Hepatocyte (in vitro differentiated cells): ENCODE results near the gene SYNPR. TPM values are rescaled to one million over a fixed set of nuclear protein-coding genes. Genes with fewer than 3 reads are reported as not detected.

ENCODE experiments used
- DNase-seq: peaks from one replicate; pipeline ENCODE4 v3.0.0-alpha.2; 2016; ENCODE audit warnings: low spot score
- H2AFZ ChIP-seq: fragments of 200-600 bp; sonication (generic); 2 replicates; pipeline ENCODE4 v1.6.0; 2016; ENCODE audit warnings: antibody characterized with exemption, mild to moderate bottlenecking
- H3K27ac ChIP-seq: fragments of 200-600 bp; sonication (generic); 2 replicates; pipeline ENCODE4 v1.5.1; 2016; ENCODE audit warnings: mild to moderate bottlenecking
- H3K27me3 ChIP-seq: fragments of 200-600 bp; sonication (generic); 2 replicates; pipeline ENCODE4 v1.6.1; 2016
- H3K36me3 ChIP-seq: fragments of 200-600 bp; sonication (generic); replicated peaks from 2 replicates; pipeline ENCODE4 v1.5.1; 2016; ENCODE audit warnings: low read depth; ENCODE audit not compliant: insufficient read depth
- H3K4me1 ChIP-seq: fragments of 200-600 bp; sonication (generic); 2 replicates; pipeline ENCODE4 v1.5.1; 2016; ENCODE audit warnings: mild to moderate bottlenecking, moderate library complexity; ENCODE audit not compliant: insufficient read depth
- H3K4me2 ChIP-seq: fragments of 200-600 bp; sonication (generic); 2 replicates; pipeline ENCODE4 v1.6.0; 2016
- H3K4me3 ChIP-seq: fragments of 200-600 bp; sonication (generic); 2 replicates; pipeline ENCODE4 v1.5.1; 2016; ENCODE audit warnings: mild to moderate bottlenecking
- H3K79me2 ChIP-seq: fragments of 200-600 bp; sonication (generic); 2 replicates; pipeline ENCODE4 v1.6.0; 2017; ENCODE audit warnings: mild to moderate bottlenecking
- H3K9me2 ChIP-seq: fragments of 200-600 bp; sonication (generic); replicated peaks from 2 replicates; pipeline ENCODE4 v1.6.0; 2017; ENCODE audit warnings: mild to moderate bottlenecking; ENCODE audit not compliant: insufficient read depth
- H3K9me3 ChIP-seq: fragments of 200-600 bp; sonication (generic); 2 replicates; pipeline ENCODE4 v1.5.1; 2016; ENCODE audit warnings: low read depth, mild to moderate bottlenecking
- H4K20me1 ChIP-seq: fragments of 200-600 bp; sonication (generic); 2 replicates; pipeline ENCODE4 v1.6.0; 2016; ENCODE audit warnings: mild to moderate bottlenecking; ENCODE audit not compliant: insufficient read depth, poor library complexity, severe bottlenecking
- CTCF ChIP-seq: fragments of 200-600 bp; sonication (generic); IDR thresholded peaks from 2 replicates; pipeline ENCODE4 v1.5.1; 2016; ENCODE audit warnings: antibody characterized with exemption, mild to moderate bottlenecking; ENCODE audit not compliant: poor library complexity
- EZH2 ChIP-seq: fragments of 200-600 bp; sonication (generic); IDR thresholded peaks from 2 replicates; pipeline ENCODE4 v1.6.1; 2016; ENCODE audit warnings: antibody characterized with exemption, mild to moderate bottlenecking, borderline replicate concordance
- EZH2phosphoT487 ChIP-seq: fragments of 200-600 bp; sonication (generic); IDR thresholded peaks from one replicate; pipeline ENCODE4 v1.6.1; 2018; ENCODE audit warnings: antibody characterized with exemption, mild to moderate bottlenecking, low read depth, moderate library complexity; ENCODE audit not compliant: unreplicated experiment, severe bottlenecking
- WGBS: methylation state at CpG from one replicate; pipeline ENCODE4 v1.1.6; 2016; ENCODE audit warnings: low lambda C conversion rate; ENCODE audit errors: missing lambda C conversion rate; 5-methylcytosine and 5-hydroxymethylcytosine counted together
- polyA plus RNA-seq: library from polyadenylated mRNA; unstranded; fragments of >200 nt; fragmentation: Nextera tagmentation; extraction: Ambion mirVana; gene quantifications from 2 replicates; pipeline ENCODE4 v1.2.1, GENCODE V29; 2016
- total RNA-seq: library from RNA; depleted of rRNA; stranded (reverse); fragments of >200 nt; gene quantifications from 2 replicates; pipeline ENCODE4 v1.2.3, GENCODE V29; 2014

Gene SYNPR
- total RNA-seq = 0.37 and 0.52 TPM in 2 replicates
- polyA plus RNA-seq = 0.46 TPM in 1 of 2 replicates, not detected in the other

DNA sequence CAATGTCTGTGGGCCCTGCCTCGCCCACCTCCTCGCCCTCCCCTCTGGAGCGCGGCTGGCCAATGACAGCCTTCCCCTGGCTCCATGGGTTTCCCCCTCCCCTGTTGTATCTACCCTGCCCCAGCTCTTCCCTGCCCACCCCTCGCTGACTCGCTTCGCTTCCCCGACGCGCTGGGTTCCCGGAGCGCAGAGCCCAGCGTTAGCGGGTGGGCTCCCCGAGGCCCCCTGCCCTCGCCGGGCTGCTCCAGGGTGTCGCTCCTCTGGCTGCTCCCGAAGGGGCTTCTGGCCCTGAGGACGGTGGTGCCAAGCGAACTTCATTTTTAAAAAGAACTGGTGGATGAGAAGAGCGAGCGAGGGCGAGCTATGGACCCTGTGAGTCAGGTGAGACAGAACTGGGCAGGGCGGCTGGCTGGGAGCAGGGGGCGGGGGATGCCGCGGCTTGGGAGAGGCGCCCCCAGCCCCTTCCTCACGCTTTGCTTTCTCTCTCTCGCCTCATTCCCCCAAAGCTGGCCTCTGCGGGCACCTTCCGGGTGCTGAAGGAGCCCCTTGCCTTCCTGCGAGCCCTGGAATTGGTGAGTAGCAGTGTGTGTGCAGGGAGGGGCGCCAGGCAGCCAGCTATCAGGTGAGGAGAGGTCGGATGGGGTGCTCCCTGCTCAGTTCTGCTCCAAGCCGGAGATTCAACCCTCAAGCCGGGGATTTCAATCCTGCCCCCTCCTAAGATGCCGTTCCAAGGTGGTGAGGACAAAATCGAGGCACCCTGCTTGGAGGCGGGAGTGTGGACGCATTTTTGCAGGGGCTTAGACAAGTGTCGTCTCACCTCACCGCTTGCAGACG is at the start of gene SYNPR:
Gene SYNPR, plus strand, starts transcription at position 138 of the 834 bp plus-strand sequence.
- H3K4me2 ChIP-seq = peak within 1 kb of the TSS; percentile 80
- no peaks in the 10 kb centered on the region for H3K9me3 ChIP-seq
- no peak for TF ChIP-seq CTCF
- TF ChIP-seq EZH2phosphoT487 = no peak
- TF ChIP-seq EZH2 = peak; percentile 69
- DNase-seq = peak; percentile 7
- H3K36me3 ChIP-seq = no peaks in the 10 kb centered on the region
- H3K27me3 ChIP-seq = peaks cover 75% of the 10 kb centered on the region
- H3K4me3 ChIP-seq = no peak within 1 kb of the TSS
- peaks cover 3% of the 10 kb centered on the region for H3K4me1 ChIP-seq
- H3K27ac ChIP-seq = no peak within 1 kb of the TSS
- no peaks in the 10 kb centered on the region for H4K20me1 ChIP-seq
- no peaks in the 10 kb centered on the region for H3K9me2 ChIP-seq
- WGBS = 4% methylated on average over 37 of the region's 45 CpGs
- no peak within 1 kb of the TSS for H2AFZ ChIP-seq
- no peaks in the 10 kb centered on the region for H3K79me2 ChIP-seq

GRCh38 chr3:63228677-63229076 is 49.4 kb upstream of the SYNPR start:
- H4K20me1 ChIP-seq = no peaks in the 10 kb centered on the region
- DNase-seq = peak; percentile 58
- peaks cover 14% of the 10 kb centered on the region for H3K27me3 ChIP-seq
- TF ChIP-seq EZH2 (no peak), CTCF (peak; percentile 75)
- peak overlapping the region; percentile 63 for H3K4me2 ChIP-seq
- no peaks in the 10 kb centered on the region for H3K9me2 ChIP-seq
- H3K4me3 ChIP-seq = no peak overlapping the region
- H3K36me3 ChIP-seq = no peaks in the 10 kb centered on the region
- no peaks in the 10 kb centered on the region for H3K9me3 ChIP-seq
- 18% methylated on average over 6 of the region's 6 CpGs for WGBS
- no peaks in the 10 kb centered on the region for H3K79me2 ChIP-seq
- no peak overlapping the region for H3K27ac ChIP-seq
- peak overlapping the region; percentile 70 for H2AFZ ChIP-seq
- H3K4me1 ChIP-seq = no peaks in the 10 kb centered on the region

DNA sequence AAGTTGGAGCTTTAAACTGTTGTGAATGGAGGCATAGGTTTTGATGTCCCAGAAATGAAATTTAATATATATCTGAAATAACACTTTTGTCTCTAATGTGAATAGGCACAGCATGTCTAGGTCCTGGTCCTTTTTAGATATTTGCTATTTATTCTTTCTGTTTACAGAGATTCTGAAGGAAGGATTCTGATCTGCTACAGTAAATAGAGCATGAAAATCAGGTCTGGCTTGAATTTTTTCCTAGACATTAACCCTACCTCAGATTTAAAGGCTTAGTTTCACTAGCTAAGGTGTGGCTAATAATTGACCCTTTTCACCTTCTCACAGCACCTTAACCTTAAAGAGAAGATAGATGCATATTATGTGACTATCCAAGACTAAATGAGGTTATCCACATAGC is 48.0 kb upstream of the SYNPR start:
- no peaks in the 10 kb centered on the region for H3K36me3 ChIP-seq
- H3K27me3 ChIP-seq = peaks cover 5% of the 10 kb centered on the region
- H3K27ac ChIP-seq = no peak overlapping the region
- no peaks in the 10 kb centered on the region for H4K20me1 ChIP-seq
- no peak for TF ChIP-seq CTCF
- no peak for TF ChIP-seq EZH2phosphoT487
- TF ChIP-seq EZH2 = no peak
- no peaks in the 10 kb centered on the region for H3K9me3 ChIP-seq
- H2AFZ ChIP-seq = no peak overlapping the region
- no peak for DNase-seq
- no peaks in the 10 kb centered on the region for H3K9me2 ChIP-seq
- H3K4me1 ChIP-seq = no peaks in the 10 kb centered on the region
- no peaks in the 10 kb centered on the region for H3K79me2 ChIP-seq
- no peak overlapping the region for H3K4me3 ChIP-seq
- no peak overlapping the region for H3K4me2 ChIP-seq
